Measurements from ENCODE around the gene MOK. TPM values are rescaled to one million over a fixed set of nuclear protein-coding genes. Genes with fewer than 3 reads are reported as not detected.

The MOK gene
- total RNA-seq, 1 donor from 2014 or later, result 6.3 TPM

GRCh38 chr14:102222751-102223150 lies 82.2 kb downstream of the MOK start:
- Histone ChIP-seq H3K4me1 (no peaks in the 10 kb centered on the region), H3K9me3 (no peaks in the 10 kb centered on the region), H3K4me3 (no peak overlapping the region), H3K27ac (no peak overlapping the region), H3K36me3 (peaks cover 9% of the 10 kb centered on the region), H3K27me3 (no peaks in the 10 kb centered on the region)
- no peak for ATAC-seq
- no peak for DNase-seq
- intact Hi-C loops (cut with DNase I), result no loop called here
- TF ChIP-seq CTCF (IDR thresholded peaks at IDR 0.05), result no peak

DNA sequence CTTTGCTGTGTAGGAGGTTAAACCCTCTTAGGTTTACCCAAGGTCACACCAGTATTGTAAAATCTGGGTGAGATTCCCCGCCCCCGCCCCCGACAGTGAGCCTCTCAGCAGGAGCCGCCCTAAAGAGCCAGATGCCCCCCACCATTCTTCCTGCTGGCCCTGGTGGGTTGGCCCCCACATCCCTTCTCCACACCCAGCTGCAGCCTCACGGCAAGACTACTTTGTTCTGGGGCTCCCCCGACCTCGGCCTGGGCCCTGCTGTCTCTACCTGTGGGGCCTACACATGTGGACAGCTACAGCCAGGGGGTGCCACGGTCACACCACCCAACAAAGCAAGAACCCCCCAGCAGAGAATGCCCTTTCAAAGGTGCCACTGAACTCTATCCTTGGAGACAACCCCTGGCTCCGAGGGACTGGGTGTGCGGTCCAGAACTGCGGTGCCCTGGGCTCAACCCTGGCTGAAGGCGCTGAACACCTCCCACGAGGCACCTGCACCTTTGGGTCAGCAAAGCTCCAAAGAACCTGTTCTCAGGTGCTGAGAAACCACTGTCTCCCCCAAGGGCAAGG lies 82.9 kb downstream of the MOK start:
- intact Hi-C loops (cut with DNase I), result no loop called here
- peaks cover 9% of the 10 kb centered on the region for H3K36me3 ChIP-seq
- TF ChIP-seq CTCF (IDR thresholded peaks at IDR 0.05), result no peak
- no peak overlapping the region for H3K4me3 ChIP-seq
- H3K4me1 ChIP-seq, result no peaks in the 10 kb centered on the region
- no peak for ATAC-seq
- no peak for DNase-seq
- no peaks in the 10 kb centered on the region for H3K27me3 ChIP-seq
- H3K27ac ChIP-seq, result no peak overlapping the region
- no peaks in the 10 kb centered on the region for H3K9me3 ChIP-seq

- Histone ChIP-seq H3K4me3 (no peak overlapping the region), H3K9me3 (no peaks in the 10 kb centered on the region), H3K27me3 (no peaks in the 10 kb centered on the region), H3K4me1 (no peaks in the 10 kb centered on the region), H3K27ac (no peak overlapping the region), H3K36me3 (peaks cover 9% of the 10 kb centered on the region)
- ATAC-seq (no peak), DNase-seq (no peak)
- TF ChIP-seq CTCF (IDR thresholded peaks at IDR 0.05), result no peak
- intact Hi-C loops (cut with DNase I), result no loop called here
Observed at GRCh38 chr14:102221026-102221425, 83.9 kb downstream of the MOK start.

DNA sequence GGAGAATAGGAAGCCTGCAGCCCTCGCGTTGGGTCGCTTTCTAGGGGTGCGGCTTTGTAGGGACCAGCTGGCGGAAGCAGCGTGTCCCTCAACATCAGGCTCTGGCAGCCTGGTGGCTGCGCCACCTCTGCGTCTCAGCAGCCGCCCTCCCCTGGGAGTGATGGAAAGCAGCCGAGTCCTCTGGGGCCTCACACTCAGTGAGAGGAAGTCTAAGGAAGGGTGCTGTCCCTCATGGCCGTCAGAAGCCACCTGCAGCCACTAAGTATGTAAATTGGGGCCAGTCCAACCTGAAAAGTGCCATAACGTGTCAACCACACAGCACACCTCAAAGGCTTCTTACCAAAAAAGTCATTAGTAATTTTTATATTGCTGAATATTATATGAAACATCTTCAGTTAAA lies 84.9 kb downstream of the MOK start:
- Histone ChIP-seq H3K27ac (no peak overlapping the region), H3K4me3 (no peak overlapping the region), H3K27me3 (no peaks in the 10 kb centered on the region), H3K4me1 (no peaks in the 10 kb centered on the region), H3K36me3 (peaks cover 9% of the 10 kb centered on the region), H3K9me3 (no peaks in the 10 kb centered on the region)
- ATAC-seq (no peak), DNase-seq (no peak)
- intact Hi-C loops (cut with DNase I), result no loop called here
- TF ChIP-seq CTCF (IDR thresholded peaks at IDR 0.05), result no peak

DNA sequence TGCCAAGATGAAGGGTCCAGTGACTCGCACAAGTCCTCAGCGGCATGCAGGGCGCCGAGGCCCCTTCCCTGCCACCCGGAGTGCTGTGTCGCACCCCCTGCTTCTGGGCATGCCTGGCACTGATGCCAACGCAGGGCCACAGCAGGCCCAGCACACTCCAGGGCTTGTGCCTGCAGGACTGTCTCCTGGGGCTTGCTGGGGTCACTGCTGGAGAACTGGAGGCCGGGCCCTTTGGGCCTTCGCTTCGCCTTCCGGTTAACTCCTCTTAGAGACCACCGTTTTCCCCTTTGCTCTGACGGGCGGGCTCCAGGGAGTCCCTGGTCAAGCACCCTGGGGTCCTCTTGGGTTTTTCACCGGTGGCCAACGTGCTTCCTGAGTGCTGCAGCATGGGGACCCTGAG lies 85.6 kb downstream of the MOK start:
- ATAC-seq (no peak), DNase-seq (no peak)
- Histone ChIP-seq H3K36me3 (peaks cover 9% of the 10 kb centered on the region), H3K9me3 (no peaks in the 10 kb centered on the region), H3K4me1 (no peaks in the 10 kb centered on the region), H3K4me3 (no peak overlapping the region), H3K27me3 (no peaks in the 10 kb centered on the region), H3K27ac (no peak overlapping the region)
- no peak for TF ChIP-seq CTCF (IDR thresholded peaks at IDR 0.05)
- intact Hi-C loops (cut with DNase I), result no loop called here

GRCh38 chr14:102218688-102219087 lies 86.3 kb downstream of the MOK start:
- no peak for ATAC-seq
- peaks cover 9% of the 10 kb centered on the region for H3K36me3 ChIP-seq
- no peak for DNase-seq

More at GRCh38 chr14:102218688-102219087, 86.3 kb downstream of the MOK start:
- H3K27ac ChIP-seq, result no peak overlapping the region
- H3K4me1 ChIP-seq, result no peaks in the 10 kb centered on the region
- intact Hi-C loops (cut with DNase I), result no loop called here
- H3K4me3 ChIP-seq, result no peak overlapping the region
- TF ChIP-seq CTCF (IDR thresholded peaks at IDR 0.05), result no peak
- no peaks in the 10 kb centered on the region for H3K9me3 ChIP-seq
- H3K27me3 ChIP-seq, result no peaks in the 10 kb centered on the region
